Posterior cingulate gyrus (tissue), 11 donors: ENCODE data around the gene HLA-F.

ENCODE experiments used
- DNase-seq, 10 donors: peaks; one replicate each; pipeline versions ENCODE4 v3.0.0 to v3.0.0-alpha.2; 2020 to 2021; ENCODE audit warnings: mixed read lengths in 3 of 10
- intact Hi-C: fragments of 100-400 bp; cut with DNase I; formaldehyde crosslinking; loops from one replicate; pipeline ENCODE4 v1.15.1; 2023

Gene HLA-F

GRCh38 chr6:29757701-29758293 lies 34.6 kb downstream of the HLA-F start:
- DNase-seq, result no peak
- intact Hi-C loops, result no loop called here

GRCh38 chr6:29758761-29759160 lies 35.5 kb downstream of the HLA-F start:
- no peak for DNase-seq
- intact Hi-C loops, result no loop called here

- intact Hi-C loops, result no loop called here
- no peak for DNase-seq
Observed at GRCh38 chr6:29759457-29759856, 36.2 kb downstream of the HLA-F start.

GRCh38 chr6:29760328-29760727 lies 37.1 kb downstream of the HLA-F start:
- intact Hi-C loops, result no loop called here
- DNase-seq, result no peak

GRCh38 chr6:29762051-29762450 lies 38.8 kb downstream of the HLA-F start:
- intact Hi-C loops, result no loop called here
- DNase-seq, result no peak

GRCh38 chr6:29762781-29763214 lies 39.6 kb downstream of the HLA-F start:
- no peak for DNase-seq
- intact Hi-C loops, result no loop called here

- intact Hi-C loops, result no loop called here
- no peak for DNase-seq
Observed at GRCh38 chr6:29763491-29764289, 40.5 kb downstream of the HLA-F start.

- DNase-seq, result no peak
- intact Hi-C loops, result no loop called here
Observed at GRCh38 chr6:29764422-29765196, 41.4 kb downstream of the HLA-F start.

GRCh38 chr6:29769336-29769735 lies 46.1 kb downstream of the HLA-F start:
- intact Hi-C loops, result no loop called here
- no peak for DNase-seq

- intact Hi-C loops, result no loop called here
- DNase-seq, result no peak
Observed at GRCh38 chr6:29770306-29770705, 47.1 kb downstream of the HLA-F start.

GRCh38 chr6:29776684-29777083 lies 53.5 kb downstream of the HLA-F start:
- no peak for DNase-seq
- intact Hi-C loops, result no loop called here
